Liver (tissue), 3 donors: ENCODE data around the gene NOXRED1.

ENCODE experiments used
- NR2F2 ChIP-seq: IDR thresholded peaks from 2 replicates; pipeline ENCODE4 v1.6.1; 2016; ENCODE audit warnings: antibody characterized with exemption
- TF ChIP-seq, protein P1 (sequence below): fragments of 150-350 bp; IDR thresholded peaks from 2 replicates; pipeline ENCODE4 v1.5.1; 2017; ENCODE audit warnings: improper control_type of control experiment, low read depth, low read length; ENCODE audit not compliant: missing input control
- TF ChIP-seq, protein P2 (sequence below): IDR thresholded peaks from 2 replicates; pipeline ENCODE4 v1.6.1; 2016; ENCODE audit warnings: antibody characterized with exemption
- donor health status: healthy.
- donor health status: healthy.

DNA sequence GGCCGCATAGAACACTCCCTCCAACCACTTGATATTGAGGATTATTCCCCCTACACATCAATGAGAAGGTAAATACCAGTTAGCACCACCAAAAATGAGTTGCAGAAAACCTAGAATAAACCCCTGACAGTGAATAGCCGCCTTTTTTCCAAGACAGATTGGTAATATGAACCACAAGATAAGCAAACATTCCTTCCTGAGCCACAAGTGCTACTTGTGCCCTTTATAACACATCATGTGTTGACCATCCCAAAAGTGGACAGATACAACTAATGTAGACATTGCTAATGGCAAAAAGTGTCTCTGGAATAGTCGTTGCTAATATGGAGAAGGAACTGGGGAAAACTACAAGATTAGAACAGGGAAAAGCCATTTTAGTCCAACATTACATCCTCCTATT is 17.2 kb downstream of the NOXRED1 start:
- TF ChIP-seq, protein P1, sequence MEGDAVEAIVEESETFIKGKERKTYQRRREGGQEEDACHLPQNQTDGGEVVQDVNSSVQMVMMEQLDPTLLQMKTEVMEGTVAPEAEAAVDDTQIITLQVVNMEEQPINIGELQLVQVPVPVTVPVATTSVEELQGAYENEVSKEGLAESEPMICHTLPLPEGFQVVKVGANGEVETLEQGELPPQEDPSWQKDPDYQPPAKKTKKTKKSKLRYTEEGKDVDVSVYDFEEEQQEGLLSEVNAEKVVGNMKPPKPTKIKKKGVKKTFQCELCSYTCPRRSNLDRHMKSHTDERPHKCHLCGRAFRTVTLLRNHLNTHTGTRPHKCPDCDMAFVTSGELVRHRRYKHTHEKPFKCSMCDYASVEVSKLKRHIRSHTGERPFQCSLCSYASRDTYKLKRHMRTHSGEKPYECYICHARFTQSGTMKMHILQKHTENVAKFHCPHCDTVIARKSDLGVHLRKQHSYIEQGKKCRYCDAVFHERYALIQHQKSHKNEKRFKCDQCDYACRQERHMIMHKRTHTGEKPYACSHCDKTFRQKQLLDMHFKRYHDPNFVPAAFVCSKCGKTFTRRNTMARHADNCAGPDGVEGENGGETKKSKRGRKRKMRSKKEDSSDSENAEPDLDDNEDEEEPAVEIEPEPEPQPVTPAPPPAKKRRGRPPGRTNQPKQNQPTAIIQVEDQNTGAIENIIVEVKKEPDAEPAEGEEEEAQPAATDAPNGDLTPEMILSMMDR = no peak
- TF ChIP-seq NR2F2 = no peak
- TF ChIP-seq, protein P2, sequence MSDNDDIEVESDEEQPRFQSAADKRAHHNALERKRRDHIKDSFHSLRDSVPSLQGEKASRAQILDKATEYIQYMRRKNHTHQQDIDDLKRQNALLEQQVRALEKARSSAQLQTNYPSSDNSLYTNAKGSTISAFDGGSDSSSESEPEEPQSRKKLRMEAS = no peak
